ENCODE measurements around the gene TAC1.
"Not testable (repeated sequence)": the region's sequence is repeated elsewhere in the genome, so short reads cannot be mapped to it uniquely, and the experiment has no call there.

TAC1 gene, protein sequence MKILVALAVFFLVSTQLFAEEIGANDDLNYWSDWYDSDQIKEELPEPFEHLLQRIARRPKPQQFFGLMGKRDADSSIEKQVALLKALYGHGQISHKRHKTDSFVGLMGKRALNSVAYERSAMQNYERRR

DNA sequence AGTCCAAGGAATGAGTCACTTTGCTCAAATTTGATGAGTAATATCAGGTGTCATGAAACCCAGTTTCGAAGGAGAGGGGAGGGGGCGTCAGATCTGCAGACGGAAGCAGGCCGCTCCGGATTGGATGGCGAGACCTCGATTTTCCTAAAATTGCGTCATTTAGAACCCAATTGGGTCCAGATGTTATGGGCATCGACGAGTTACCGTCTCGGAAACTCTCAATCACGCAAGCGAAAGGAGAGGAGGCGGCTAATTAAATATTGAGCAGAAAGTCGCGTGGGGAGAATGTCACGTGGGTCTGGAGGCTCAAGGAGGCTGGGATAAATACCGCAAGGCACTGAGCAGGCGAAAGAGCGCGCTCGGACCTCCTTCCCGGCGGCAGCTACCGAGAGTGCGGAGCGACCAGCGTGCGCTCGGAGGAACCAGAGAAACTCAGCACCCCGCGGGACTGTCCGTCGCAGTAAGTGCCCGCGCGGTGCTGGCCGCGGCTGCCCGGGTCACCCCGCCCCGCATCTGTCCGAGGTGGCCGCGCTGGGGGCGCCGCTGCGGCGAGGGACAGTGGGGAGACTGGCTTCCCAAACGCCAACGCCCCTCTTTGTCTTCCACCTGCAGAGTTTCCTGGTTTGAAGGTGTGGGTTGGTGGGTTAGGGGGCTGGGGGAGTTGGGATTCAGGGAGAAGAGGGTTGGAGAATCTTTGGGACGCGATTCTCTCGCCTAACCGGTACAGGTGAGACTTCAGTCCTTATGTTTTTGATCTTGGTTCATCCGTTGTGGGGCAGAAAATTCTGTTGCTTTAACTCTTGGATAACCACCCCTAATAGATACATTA lies at the start of gene TAC1:
Gene TAC1 (plus strand): TSS at position 351 of the 829 bp plus-strand sequence. CDS start 527 bp downstream, outside the sequence.
- peak; percentile 1 for DNase-seq (ENCODE audit: low read depth)

DNA sequence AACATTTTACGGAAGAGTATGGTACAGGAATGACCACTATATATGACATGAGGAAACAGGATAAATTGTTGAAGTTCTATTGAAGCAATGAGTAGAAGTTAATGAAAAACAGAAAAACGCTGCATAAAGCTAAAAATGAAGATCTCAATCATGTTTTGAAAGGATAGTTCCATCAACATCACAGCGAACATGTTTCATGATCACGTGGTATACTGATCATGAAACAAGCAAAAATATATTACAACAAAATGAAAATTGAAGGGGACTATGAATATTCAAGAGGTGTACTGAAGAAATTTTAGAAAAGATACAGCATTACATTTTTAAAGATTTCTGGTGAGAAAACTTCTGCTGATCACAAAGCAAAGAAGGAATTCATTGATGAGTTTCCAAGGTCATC lies 45.9 kb upstream of the TAC1 start:
- no peak for DNase-seq (ENCODE audit: low read depth)

DNA sequence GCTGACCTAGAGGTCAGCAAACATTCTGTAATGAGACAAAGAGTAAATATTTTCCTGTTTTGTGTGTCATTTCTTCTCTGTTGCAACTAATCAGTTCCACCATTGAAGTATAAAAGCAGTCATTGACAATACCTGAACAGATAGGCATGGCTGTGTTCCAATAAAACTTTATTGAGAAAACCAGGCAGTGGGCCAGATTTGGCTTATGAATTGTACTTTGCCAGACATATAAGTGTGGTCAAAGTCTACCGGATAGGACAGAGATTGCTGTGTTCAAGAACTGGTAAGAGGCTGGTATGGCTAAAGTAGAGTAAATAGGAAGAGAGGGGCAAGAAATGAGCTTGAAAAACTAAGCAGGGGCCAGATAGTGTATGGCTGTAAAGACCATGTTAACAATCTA lies 38.3 kb upstream of the TAC1 start:
- DNase-seq (ENCODE audit: low read depth) = no peak

DNA sequence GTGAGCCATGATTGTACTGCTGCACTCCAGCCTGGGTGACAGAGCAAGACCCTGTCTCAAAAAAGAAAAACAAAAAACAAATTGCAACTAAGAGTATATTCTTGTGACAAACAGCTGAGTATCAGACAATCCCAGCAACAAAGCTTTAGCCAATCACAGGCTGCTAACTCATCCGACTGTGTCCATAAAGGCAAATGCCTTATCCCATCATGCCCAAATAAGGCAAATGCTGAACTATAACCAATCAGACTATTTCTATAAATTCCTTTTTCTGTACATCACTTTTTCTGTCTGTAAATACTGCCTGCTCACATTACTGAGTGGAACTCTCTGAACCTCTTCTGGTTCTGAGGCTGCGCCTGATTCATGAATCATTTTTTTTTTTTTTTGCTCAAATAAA lies 37.5 kb upstream of the TAC1 start:
- DNase-seq (ENCODE audit: low read depth) = no peak

DNA sequence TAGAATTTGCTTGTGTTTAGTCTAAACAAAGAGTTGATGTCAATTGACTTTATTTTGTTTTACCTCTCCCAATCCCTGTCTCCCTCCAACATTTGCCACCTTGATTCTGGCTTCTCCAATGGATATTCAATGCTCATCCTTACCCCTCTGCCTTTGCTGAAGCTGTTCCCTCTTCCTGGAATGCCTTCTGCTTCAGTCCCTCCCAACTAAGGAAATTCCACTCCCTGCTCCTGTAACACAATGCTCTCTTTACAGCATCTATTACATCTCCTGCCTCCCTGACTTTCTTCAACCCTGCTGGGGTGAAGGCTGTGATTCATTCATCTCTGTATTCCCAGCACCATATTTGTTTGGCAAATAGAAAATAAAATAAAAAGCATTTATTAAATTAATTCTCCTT lies 34.5 kb upstream of the TAC1 start:
- DNase-seq (ENCODE audit: low read depth) = no peak

DNA sequence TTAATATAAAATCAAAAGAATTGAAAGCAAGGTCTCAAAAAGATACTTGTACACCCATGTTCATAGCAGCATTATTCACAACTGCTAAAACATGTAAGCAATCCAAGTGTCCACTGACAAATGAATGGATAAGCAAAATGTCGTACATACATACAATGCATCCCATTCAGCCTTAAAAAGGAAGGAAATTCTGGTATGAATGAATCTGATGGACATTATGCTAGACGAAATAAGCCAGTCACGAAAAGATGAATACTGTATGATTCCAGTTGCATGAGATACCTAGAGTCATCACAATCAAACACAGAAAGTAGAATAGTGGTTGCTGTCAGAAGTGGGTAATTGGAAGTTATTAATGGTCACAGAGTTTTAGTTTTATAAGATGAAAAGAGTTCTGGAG lies 9.5 kb upstream of the TAC1 start:
- no peak for DNase-seq (ENCODE audit: low read depth)

DNA sequence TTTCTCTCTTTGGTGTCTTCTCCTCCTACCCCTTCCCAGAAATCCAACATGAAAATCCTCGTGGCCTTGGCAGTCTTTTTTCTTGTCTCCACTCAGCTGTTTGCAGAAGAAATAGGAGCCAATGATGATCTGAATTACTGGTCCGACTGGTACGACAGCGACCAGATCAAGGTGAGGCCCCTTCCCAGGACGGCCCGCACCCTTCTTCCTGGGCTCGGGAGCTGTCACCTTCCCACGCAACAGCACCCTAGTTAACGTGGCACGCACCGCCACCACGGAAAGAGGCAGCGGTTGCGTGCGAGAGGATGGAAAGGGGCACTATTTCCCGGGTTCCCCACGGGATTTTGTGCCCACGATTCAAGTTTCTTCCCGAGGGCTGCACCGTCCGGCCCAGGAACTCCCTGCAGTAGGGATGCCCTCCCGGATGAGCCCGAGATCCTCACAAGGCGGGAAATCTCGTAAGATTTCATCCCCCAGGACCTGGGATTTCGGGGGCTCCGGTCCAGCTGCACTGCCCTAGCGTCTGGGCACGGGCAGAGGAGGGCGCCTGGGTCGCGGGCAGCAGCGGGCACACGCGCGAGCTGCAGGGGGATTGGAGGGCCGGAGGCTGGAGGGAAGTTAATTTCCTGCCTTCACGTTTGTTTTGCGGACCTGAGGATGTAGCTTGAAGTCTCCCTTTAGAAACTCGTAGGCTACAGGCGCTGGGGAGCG lies 834 bp downstream of the TAC1 start:
- DNase-seq (ENCODE audit: low read depth) = no peak

DNA sequence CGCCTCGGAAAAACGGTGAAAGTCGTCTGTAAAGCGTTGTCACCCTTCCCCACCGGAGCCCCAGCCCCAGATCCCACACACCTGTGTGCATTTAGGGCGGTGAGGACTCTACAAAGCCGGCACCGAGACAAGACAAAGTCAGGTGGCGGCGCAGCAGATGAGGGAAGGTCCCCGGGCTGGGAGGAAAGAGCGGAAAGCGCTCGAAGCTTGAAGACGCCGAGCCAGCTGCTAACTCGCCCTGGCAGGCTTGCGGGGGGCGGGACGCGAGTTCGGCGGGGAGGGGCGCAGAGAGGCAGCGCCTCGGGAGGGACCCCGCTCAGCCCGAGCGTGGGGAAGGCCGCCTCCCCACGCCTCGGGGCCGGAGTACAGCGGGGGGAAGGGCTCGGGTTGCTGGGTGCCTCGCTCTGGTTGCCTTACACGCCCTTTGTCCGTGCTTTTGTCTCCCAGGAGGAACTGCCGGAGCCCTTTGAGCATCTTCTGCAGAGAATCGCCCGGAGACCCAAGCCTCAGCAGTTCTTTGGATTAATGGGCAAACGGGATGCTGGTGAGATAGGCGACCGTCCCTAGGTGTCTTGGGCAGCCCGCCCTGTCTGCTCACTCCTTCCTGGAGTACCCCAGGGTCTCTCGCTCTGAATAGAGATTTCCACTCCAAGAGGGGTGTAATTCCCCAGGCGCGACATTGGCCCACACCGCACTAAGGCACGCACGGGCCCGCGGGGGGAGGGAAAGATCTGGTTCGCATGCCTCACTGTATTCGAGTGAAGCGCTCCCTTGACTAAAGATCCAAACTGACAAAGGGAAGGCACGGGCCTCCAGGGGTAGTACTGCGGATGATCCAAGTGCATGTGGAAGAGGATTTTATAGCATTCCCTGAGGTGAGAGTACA lies 1.6 kb downstream of the TAC1 start:
- DNase-seq (ENCODE audit: low read depth) = no peak

DNA sequence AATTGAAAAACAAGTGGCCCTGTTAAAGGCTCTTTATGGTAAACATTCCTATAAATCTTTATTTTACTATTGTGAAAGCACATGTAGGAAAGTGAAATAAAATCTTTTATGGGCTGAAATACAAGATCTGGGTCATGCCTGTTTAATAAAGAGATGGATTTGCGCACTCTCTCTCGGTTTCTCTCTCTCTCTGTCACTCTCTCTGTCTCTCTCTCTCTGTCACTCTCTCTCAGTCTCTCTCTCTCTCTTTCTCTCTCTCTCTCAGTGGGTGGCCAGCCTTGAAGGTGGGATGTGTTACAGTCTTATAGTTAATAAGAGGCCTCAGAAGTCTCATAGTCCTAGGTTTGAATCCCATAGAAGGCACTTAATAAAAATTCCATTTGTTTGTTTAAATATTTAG lies 2.4 kb downstream of the TAC1 start:
- DNase-seq (ENCODE audit: low read depth) = no peak

DNA sequence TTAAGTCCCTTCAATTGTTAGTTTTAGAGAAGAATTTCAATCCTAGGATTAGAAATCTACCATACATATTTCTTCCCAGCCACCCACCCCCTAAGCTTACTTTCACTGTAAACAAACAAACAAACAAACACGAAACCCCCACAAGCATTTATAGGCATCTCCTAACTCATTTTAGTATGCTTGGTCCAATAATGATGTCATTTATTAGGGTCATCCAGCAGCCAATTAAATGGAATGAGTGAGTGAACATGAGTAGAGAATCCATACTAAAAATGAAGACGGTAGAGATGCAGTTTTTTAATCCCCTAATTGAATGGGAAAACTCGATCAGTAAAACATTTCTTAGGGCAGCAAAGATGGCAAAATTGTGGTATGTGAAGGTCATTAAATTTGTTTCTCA lies 3.2 kb downstream of the TAC1 start:
- DNase-seq (ENCODE audit: low read depth) = no peak

DNA sequence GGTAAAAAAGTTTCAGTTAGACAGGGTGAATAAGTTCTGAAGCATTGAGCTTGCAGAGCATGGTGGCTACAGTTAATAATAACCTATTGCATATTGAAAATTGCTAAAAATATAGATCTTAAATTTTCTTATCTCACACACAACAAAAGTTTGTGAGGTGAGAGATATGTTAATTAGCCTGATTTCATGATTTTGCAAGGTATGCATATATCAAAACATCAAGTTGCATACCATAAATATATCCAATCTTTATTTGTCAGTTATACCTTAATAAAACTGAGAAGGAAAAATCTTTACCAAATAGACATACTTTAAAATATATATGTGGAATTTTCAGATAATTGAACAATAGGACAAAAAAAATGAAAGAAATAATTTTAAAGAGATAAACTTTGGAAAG lies 16.6 kb downstream of the TAC1 start:
- DNase-seq (ENCODE audit: low read depth) = no peak

DNA sequence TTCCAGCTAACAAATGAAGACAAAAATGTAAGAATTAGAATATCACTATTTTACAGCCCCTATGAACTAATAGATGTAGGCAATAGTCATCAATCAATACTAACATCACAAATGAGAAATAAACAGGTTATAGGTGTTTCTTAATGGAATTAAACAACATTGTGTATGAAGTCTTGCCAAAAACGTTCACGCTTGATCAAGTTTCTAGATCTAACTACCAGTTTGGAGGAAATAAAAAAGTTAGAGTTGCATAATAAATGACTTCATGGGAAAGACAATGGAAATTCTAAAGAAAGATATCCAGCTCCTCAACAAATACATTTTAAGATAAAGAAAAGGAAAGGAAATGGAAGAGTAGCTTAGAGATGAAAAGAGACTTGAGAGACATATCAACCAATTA lies 19.7 kb downstream of the TAC1 start:
- no peak for DNase-seq (ENCODE audit: low read depth)

DNA sequence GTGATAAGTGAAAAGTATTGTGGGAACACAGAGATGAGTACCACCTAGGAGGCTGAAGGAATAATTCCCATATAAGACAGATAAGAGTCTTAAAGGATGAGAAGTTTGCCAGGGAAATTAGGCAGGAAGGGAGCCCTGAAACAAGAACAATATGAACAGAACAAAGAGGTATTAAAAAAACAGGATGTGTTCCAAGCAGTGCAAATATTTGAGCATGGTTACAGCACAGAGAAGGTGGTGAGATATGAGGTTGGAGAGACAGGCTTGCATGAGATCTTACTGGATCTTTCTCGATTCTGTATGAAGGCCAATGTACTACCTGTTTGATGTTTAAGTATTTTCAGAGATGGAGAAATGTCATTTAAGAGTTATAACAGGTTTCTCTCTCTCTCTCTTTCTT lies 20.3 kb downstream of the TAC1 start:
- no peak for DNase-seq (ENCODE audit: low read depth)

DNA sequence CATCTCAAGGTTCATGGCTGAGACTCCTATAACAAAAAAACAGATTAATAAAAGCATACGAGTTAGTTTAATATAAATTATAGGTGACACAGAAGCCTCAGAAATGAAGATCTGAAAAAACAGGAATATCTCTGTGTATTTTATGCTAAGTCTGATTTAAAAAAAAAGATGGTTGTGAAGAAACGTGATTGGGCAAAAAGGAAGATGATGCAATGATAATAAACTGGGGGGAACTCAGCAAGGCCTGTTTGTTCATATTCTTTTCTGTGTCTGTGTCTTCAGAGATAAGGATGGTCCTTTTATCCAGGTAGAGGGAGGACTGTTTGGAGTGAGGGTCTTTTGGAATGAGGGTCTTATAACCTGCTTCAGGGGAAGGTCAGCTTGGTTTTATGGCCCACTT lies 25.9 kb downstream of the TAC1 start:
- DNase-seq (ENCODE audit: low read depth) = no peak

DNA sequence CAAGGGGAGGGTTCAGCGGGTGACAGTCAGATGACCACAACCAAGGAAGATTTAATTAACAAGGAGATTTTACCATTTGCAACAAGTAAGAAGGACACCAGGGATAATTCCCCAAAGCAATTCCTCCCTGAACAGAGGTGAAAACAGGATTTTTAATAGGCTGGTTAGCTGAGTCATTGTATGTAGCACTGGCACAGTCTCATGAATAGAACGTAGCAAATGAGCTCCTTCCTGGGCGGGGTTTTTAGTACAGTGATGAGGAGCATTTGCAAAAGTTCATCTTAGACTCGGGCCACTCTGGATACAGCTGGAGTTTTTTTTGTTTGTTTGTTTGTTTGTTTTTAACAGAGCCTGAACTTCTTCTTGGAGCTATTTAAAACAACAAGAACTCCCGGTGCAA lies 39.0 kb downstream of the TAC1 start:
- DNase-seq (ENCODE audit: low read depth) = no peak

DNA sequence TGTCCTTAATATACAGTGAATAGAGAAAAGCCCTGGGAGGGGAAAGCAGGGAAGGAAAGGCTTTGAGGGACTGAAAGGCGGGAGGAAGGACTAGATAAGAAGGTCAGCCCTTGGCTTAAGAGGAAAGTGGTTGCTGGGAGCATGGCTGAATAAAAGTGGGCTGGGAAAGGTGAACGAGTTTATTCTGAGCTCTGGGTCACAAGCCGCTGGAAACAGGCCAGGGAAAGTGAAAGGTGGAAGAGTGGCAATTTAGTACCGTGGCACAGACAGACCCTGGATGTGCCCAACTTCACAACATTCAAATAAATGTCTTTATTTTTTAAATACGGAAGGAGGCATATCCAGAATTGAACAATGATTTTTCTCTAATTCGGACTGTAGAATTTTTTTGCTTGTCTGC lies 39.7 kb downstream of the TAC1 start:
- DNase-seq (ENCODE audit: low read depth) = no peak

DNA sequence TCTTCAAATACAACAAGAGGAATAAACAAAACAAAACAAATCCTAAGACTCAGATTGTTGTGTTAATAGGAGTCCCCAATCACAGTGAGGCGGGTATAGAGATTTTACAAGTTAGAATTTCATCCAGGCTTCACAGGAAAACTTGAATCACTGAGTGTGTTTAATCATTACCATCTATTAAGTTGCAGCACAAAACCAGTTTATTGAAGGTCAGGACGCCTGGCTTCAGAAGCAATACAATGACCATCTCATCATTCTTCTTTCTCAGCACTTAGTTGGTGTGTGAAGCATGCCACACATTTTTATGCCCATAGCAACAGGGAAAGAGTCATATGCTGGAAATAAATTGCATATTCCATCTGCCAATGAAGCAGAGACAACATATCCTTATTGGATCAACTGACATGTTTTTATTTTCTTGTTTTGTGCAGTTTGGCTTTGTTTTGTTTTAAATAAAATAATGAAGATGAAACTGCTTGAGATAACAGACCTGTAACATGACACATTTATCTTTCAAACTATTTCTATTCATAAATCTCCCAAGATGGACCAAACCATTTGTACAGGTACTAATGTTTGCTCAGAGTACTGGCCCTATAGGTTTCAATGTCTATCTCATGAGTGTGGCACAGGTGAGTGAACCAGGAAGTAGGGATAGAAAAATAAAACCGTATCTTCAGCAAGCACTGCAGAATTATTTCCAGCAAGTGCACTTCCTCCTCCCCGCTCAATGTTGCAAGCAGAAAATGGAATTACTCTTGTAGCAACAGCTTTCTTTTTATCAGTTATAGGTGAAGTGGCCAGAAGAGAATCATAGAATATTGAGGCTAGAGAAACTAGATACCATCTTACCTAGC lies 40.4 kb downstream of the TAC1 start:
- DNase-seq (ENCODE audit: low read depth) = no peak

DNA sequence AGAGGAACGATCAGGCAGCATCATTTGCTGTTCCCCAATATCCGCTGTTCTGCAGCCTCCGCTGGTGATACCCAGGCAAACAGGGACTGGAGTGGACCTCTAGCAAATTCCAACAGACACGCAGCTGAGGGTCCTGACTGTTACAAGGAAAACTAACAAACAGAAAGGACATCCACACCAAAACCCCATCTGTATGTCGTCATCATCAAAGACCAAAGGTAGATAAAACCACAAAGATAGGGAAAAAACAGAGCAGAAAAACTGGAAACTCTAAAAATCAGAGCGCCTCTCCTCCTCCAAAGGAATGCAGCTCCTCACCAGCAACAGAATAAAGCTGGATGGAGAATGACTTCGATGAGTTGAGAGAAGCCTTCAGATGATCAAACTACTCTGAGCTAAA lies 54.5 kb downstream of the TAC1 start:
- DNase-seq (ENCODE audit: low read depth) = not testable (repeated sequence)
